ENCODE measurements around the gene RBPJ.
A peak's percentile ranks its signal among the peaks of the same experiment; 100 is the strongest.

The RBPJ gene

DNA sequence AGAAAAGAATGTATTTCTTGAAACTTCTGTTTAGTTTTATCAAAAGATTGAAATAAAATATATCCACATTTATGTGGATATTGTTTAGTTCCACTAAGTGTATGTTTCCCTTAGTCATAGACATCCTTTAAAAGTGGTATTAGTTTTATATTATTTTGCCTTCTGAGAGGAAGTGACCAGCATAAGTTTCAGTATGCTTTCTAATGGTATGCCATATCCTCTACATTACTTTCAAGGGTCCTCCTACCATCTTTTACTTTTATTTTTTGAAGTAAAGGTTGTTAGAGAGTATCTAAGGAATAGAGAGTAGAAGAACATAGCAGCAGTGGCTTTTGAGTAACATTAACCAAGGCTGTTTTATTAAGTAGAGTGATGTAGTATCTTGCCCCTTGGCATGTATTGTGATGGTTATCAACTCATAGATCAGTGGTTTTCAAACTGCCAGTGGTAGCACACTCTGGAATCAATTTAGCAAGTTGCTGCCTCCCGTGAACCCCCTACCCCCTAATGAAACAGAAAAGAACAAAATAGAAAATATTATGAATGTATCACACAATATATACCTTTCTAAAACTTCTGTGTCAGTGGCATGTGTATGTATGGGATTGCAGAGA, 44.8 kb downstream of the RBPJ start:
- H3K9me3 Mint-ChIP-seq: no peaks in the 10 kb centered on the region
- no peak overlapping the region for H3K27ac Mint-ChIP-seq
- no peak overlapping the region for H3K4me3 Mint-ChIP-seq
- H3K4me1 Mint-ChIP-seq (ENCODE audit: low read depth): peaks cover 51% of the 10 kb centered on the region
- H3K27me3 Mint-ChIP-seq (ENCODE audit: low read depth): no peaks in the 10 kb centered on the region
- H3K36me3 Mint-ChIP-seq (ENCODE audit: low read depth): peaks cover 26% of the 10 kb centered on the region

- Mint-ChIP-seq H3K9me3 (no peaks in the 10 kb centered on the region), H3K4me3 (no peak overlapping the region), H3K4me1 (ENCODE audit: low read depth) (peaks cover 48% of the 10 kb centered on the region), H3K36me3 (ENCODE audit: low read depth) (peaks cover 30% of the 10 kb centered on the region), H3K27ac (no peak overlapping the region), H3K27me3 (ENCODE audit: low read depth) (no peaks in the 10 kb centered on the region)
Measured at GRCh38 chr4:26367811-26368210, 47.0 kb downstream of the RBPJ start.

GRCh38 chr4:26368685-26369084, 47.9 kb downstream of the RBPJ start:
- Mint-ChIP-seq H3K27me3 (ENCODE audit: low read depth) (no peaks in the 10 kb centered on the region), H3K4me1 (ENCODE audit: low read depth) (peaks cover 50% of the 10 kb centered on the region), H3K36me3 (ENCODE audit: low read depth) (peaks cover 30% of the 10 kb centered on the region), H3K4me3 (no peak overlapping the region), H3K9me3 (no peaks in the 10 kb centered on the region), H3K27ac (no peak overlapping the region)

DNA sequence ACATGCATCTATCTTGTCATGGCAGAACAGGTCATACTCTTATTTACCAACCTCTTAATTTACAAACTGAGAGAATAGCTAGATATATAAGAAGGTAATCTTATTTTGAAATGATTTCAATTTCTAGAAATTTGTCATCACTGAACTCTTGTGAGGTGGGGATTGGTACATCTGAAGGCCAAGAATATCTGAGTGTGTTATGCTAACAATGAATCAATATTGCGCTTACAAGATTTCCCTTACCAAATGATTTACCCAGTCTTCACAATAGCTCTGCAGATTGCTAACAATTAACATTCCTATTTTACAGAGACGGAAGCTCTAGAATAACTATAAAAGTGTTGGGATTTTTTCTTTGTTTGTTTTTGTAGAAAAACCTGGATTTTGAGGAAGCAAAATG, 48.3 kb downstream of the RBPJ start:
- H3K36me3 Mint-ChIP-seq (ENCODE audit: low read depth): peaks cover 30% of the 10 kb centered on the region
- no peaks in the 10 kb centered on the region for H3K9me3 Mint-ChIP-seq
- H3K4me3 Mint-ChIP-seq: no peak overlapping the region
- H3K4me1 Mint-ChIP-seq (ENCODE audit: low read depth): peaks cover 50% of the 10 kb centered on the region
- no peak overlapping the region for H3K27ac Mint-ChIP-seq
- H3K27me3 Mint-ChIP-seq (ENCODE audit: low read depth): no peaks in the 10 kb centered on the region

- H3K36me3 Mint-ChIP-seq (ENCODE audit: low read depth): peaks cover 27% of the 10 kb centered on the region
- H3K27me3 Mint-ChIP-seq (ENCODE audit: low read depth): no peaks in the 10 kb centered on the region
- H3K4me3 Mint-ChIP-seq: no peak overlapping the region
- H3K4me1 Mint-ChIP-seq (ENCODE audit: low read depth): peaks cover 50% of the 10 kb centered on the region
- no peak overlapping the region for H3K27ac Mint-ChIP-seq
- no peaks in the 10 kb centered on the region for H3K9me3 Mint-ChIP-seq
Measured at GRCh38 chr4:26369581-26369980, 48.8 kb downstream of the RBPJ start.

DNA sequence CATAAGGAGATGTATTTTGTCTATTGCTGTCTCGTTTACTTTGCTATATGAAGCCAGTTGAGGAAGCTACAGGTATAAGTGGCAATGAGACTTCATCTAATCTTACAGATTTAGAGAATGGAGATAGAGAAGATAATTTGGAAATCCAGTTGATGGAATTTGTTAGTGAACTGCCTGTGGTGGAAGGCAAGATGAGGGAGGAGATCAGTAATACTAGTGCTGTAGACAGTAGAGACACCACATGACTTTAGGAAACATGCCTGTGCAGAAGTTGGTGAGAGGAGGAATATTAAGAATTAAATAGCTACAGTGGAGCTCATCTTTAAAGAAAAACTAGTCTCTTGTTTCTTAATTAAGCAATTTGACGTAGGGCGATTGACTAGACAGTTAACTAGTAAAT, 51.3 kb downstream of the RBPJ start:
- H3K4me3 Mint-ChIP-seq: no peak overlapping the region
- H3K27ac Mint-ChIP-seq: peak overlapping the region; percentile 12
- H3K36me3 Mint-ChIP-seq (ENCODE audit: low read depth): peaks cover 34% of the 10 kb centered on the region
- H3K9me3 Mint-ChIP-seq: no peaks in the 10 kb centered on the region
- H3K27me3 Mint-ChIP-seq (ENCODE audit: low read depth): no peaks in the 10 kb centered on the region
- peaks cover 45% of the 10 kb centered on the region for H3K4me1 Mint-ChIP-seq (ENCODE audit: low read depth)

DNA sequence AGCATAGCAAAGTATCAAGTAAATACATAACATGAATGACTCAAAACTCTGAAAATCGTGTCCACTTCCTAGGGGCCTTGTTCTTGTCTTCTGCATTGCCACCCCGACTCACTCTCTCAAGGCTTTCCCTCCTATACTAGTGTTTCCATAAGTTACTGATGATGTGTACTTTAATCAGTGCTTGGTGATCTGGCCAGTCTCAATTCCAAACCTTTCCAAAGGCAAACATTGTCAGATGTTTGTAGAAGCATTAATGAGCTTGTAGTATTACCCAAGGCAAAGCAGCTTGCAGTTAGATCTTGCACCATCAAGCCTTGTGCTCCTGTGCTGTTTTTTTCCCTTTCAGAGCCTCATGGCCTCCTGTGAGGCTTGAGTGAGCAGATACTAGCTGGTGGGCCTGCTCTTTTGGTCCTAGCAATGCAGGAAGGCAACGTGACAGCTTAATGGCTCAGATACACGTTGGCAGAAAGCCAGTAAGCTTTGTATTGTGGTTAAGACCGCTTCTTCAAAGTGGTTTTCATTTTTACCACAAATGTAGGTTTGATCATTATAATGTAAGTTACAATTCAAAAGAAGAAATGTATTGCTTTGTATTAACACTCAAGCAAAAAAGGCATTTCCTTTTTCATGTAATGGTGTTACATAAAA, 51.8 kb downstream of the RBPJ start:
- Mint-ChIP-seq H3K36me3 (ENCODE audit: low read depth) (peaks cover 33% of the 10 kb centered on the region), H3K9me3 (no peaks in the 10 kb centered on the region), H3K4me3 (peak overlapping the region; percentile 8), H3K27ac (peak overlapping the region; percentile 32), H3K4me1 (ENCODE audit: low read depth) (peaks cover 49% of the 10 kb centered on the region), H3K27me3 (ENCODE audit: low read depth) (no peaks in the 10 kb centered on the region)

GRCh38 chr4:26375551-26375950, 54.7 kb downstream of the RBPJ start:
- peaks cover 16% of the 10 kb centered on the region for H3K36me3 Mint-ChIP-seq (ENCODE audit: low read depth)
- no peaks in the 10 kb centered on the region for H3K9me3 Mint-ChIP-seq
- no peak overlapping the region for H3K4me3 Mint-ChIP-seq
- peaks cover 47% of the 10 kb centered on the region for H3K4me1 Mint-ChIP-seq (ENCODE audit: low read depth)
- H3K27me3 Mint-ChIP-seq (ENCODE audit: low read depth): no peaks in the 10 kb centered on the region
- no peak overlapping the region for H3K27ac Mint-ChIP-seq

GRCh38 chr4:26377328-26378311, 56.8 kb downstream of the RBPJ start:
- no peak overlapping the region for H3K4me3 Mint-ChIP-seq
- peaks cover 35% of the 10 kb centered on the region for H3K4me1 Mint-ChIP-seq (ENCODE audit: low read depth)
- H3K27ac Mint-ChIP-seq: peak overlapping the region; percentile 12
- H3K36me3 Mint-ChIP-seq (ENCODE audit: low read depth): peaks cover 13% of the 10 kb centered on the region
- H3K27me3 Mint-ChIP-seq (ENCODE audit: low read depth): no peaks in the 10 kb centered on the region
- no peaks in the 10 kb centered on the region for H3K9me3 Mint-ChIP-seq

GRCh38 chr4:26379837-26380236, 59.0 kb downstream of the RBPJ start:
- Mint-ChIP-seq H3K9me3 (no peaks in the 10 kb centered on the region), H3K27me3 (ENCODE audit: low read depth) (no peaks in the 10 kb centered on the region), H3K4me3 (no peak overlapping the region), H3K36me3 (ENCODE audit: low read depth) (peaks cover 12% of the 10 kb centered on the region), H3K27ac (no peak overlapping the region), H3K4me1 (ENCODE audit: low read depth) (peaks cover 33% of the 10 kb centered on the region)

DNA sequence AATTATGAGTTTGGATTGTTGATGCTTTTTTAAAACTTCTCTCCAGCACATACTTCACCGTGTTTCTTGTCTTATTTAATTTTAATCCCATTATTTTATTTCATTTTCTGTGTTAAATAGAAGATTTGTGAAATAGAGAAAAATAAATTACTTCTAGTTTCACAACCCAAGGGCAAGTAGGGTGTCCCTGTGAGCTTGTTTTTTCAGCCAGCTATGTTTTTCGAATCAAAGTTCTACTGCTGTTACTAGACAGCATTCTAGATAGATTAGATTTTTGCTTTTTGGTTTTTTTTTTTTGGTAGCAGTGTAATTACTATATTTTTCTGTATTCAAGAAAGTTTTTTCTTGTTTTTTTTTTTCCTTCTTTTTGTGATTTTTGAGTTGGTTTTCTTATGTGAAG, 59.9 kb downstream of the RBPJ start:
- H3K27ac Mint-ChIP-seq: no peak overlapping the region
- H3K4me3 Mint-ChIP-seq: no peak overlapping the region
- peaks cover 11% of the 10 kb centered on the region for H3K36me3 Mint-ChIP-seq (ENCODE audit: low read depth)
- H3K9me3 Mint-ChIP-seq: no peaks in the 10 kb centered on the region
- no peaks in the 10 kb centered on the region for H3K27me3 Mint-ChIP-seq (ENCODE audit: low read depth)
- H3K4me1 Mint-ChIP-seq (ENCODE audit: low read depth): peaks cover 34% of the 10 kb centered on the region

GRCh38 chr4:26384380-26385057, 63.7 kb downstream of the RBPJ start:
- no peaks in the 10 kb centered on the region for H3K9me3 Mint-ChIP-seq
- no peaks in the 10 kb centered on the region for H3K27me3 Mint-ChIP-seq (ENCODE audit: low read depth)
- H3K4me3 Mint-ChIP-seq: no peak overlapping the region
- H3K27ac Mint-ChIP-seq: no peak overlapping the region
- peaks cover 21% of the 10 kb centered on the region for H3K36me3 Mint-ChIP-seq (ENCODE audit: low read depth)
- H3K4me1 Mint-ChIP-seq (ENCODE audit: low read depth): peaks cover 19% of the 10 kb centered on the region

DNA sequence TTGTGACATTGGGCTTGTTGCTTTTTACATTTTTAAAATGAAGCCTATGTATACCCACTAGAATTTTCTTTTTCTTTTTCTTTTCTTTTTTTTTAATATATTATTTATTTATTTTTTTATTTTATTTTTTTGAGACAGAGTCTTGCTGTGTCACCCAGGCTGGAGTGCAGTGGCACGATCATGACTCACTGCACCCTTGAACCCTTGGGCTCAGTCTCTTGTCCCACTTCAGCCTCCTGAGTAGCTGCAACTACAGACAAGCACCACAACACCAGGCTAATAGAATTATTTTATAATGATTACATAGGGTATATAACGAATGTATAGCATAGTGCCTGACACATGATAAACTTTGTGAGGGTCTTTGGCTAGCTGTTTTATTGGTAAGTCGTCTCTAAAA, 64.9 kb downstream of the RBPJ start:
- Mint-ChIP-seq H3K36me3 (ENCODE audit: low read depth) (peaks cover 27% of the 10 kb centered on the region), H3K9me3 (no peaks in the 10 kb centered on the region), H3K27ac (no peak overlapping the region), H3K4me1 (ENCODE audit: low read depth) (peaks cover 26% of the 10 kb centered on the region), H3K27me3 (ENCODE audit: low read depth) (no peaks in the 10 kb centered on the region), H3K4me3 (no peak overlapping the region)

DNA sequence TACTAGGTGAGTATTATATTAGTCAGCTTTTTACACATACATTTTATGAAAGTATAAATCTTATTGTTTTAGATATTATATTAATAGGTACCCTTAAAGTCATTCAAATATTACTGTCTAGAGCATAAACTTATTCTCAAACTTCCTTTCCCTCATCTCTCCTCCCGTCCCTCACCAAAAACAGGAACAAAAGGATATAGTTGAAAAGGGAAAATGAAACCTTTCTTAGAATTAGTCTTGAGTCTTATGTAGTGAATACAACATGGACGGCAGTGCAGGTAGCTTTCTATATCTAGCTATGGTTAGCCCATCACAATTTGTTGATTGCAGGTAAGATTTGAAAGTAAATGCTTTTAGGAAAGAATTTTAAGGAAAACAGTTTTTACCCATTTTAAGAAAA, 65.6 kb downstream of the RBPJ start:
- H3K9me3 Mint-ChIP-seq: no peaks in the 10 kb centered on the region
- no peaks in the 10 kb centered on the region for H3K27me3 Mint-ChIP-seq (ENCODE audit: low read depth)
- H3K27ac Mint-ChIP-seq: no peak overlapping the region
- peaks cover 29% of the 10 kb centered on the region for H3K36me3 Mint-ChIP-seq (ENCODE audit: low read depth)
- peaks cover 26% of the 10 kb centered on the region for H3K4me1 Mint-ChIP-seq (ENCODE audit: low read depth)
- H3K4me3 Mint-ChIP-seq: no peak overlapping the region

Data from T-helper 1 cell treated with Interleukin-12 subunit alpha and Interleukin-12 subunit beta and Interleukin-4 antibody, amounts not matched to agents 30 μg/mL and 1 μg/mL, for 36 hours (primary cell).